ENCODE results near the gene CDKAL1.
"Not testable (repeated sequence)": the region's sequence is repeated elsewhere in the genome, so short reads cannot be mapped to it uniquely, and the experiment has no call there.

CDKAL1 gene

DNA sequence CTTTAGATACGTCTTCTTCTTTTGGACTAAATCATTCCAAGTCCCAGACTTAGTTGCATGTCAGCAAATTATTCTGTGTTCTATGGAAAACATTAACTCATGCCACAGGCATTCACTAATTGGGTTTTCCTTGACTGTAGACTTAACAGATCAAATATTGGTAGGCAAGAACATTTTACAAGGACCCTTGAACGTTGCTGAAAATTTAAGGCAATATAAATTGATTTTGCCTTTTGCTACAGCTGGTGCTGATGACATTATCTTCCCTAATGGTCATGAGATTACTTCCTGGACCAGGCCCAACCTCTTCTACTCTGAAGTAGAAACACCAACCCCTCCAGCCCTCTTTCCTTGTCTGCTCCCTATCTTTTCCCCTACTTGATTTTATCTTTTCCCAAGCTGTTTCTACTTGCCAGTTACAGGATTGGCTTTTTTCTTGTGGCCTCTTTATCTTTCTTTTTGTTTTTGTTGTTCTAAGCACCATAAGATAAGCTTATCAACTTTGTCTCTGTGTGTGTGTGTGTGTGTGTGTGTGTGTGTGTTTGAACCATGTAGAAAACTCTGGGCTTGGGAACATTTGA lies 545.3 kb downstream of the CDKAL1 start:
- no peak for DNase-seq (ENCODE audit: low spot score)

DNA sequence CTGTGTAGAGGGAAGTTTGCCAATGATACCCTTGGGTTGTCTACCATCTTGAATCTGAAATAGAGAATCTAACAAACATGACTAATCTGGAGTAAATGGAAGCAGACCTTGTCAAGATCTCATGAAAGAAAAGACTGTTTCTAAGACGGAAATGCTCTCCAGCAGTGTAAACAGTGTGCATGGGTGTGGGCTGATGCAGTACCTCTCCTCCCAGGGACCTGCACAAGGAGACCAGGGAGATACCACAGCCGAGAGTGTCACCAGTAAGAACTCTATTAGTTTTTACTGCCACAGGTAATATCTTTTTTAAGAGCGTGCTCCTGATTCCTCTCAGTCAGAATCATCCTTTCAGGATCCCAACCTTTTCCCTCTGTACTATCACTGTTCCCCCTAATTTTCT lies 546.0 kb downstream of the CDKAL1 start:
- DNase-seq (ENCODE audit: low spot score): no peak

DNA sequence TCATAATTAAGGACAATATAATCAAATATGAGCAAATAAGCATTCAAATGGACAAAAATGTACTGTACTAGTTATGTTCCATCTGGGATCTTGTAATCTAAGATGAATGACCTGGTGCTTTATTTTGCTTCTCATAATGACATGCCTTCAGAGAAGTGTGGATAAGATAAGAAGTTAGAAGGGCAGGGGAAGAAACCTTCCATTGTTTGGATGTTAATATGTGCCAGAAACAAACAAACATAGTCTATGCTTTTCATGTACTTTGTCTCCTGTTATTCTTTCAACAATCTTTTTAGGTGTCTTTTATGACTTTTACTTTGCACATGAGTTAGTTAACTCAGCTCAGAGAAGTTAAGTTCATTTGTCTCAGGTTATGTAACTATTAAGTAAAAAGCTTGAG lies 547.8 kb downstream of the CDKAL1 start:
- no peak for DNase-seq (ENCODE audit: low spot score)

DNA sequence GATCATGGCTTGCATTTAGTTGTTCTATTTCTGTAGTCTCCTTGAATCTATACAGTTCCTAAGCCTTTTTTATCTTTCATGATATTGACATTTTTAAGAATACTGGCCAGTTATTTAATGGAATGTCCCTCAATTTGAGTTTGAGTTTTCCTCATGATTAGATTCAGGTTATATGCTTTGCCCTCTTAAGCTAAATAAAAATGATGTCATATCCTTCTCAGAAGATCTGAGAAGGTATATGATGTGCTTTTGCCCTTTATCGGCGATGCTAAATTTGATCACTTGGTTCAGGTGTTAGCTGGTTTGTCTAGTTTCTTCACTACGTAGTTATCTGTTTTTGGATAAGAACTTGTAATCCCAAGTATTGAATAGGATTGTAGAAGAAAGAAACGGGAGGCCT lies 549.5 kb downstream of the CDKAL1 start:
- no peak for DNase-seq (ENCODE audit: low spot score)

DNA sequence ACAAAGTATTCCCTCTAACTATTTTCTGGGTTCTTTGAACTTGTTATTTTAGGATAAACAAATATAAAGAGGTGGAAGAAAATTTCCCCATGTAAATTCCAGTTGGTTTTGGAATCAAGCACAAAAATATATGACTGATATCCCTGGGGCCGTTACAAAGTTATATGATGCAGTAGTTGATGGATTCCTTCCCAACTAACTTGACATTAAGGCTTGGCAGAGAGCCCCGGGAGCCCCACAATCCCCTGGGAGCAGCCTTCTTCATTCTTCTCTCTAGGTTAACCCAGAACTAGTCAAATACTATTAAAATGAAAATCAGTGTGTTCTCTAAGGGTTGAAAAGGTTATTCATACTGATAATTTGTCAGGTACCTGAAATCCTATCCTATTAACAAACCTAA lies 550.4 kb downstream of the CDKAL1 start:
- DNase-seq (ENCODE audit: low spot score): no peak

DNA sequence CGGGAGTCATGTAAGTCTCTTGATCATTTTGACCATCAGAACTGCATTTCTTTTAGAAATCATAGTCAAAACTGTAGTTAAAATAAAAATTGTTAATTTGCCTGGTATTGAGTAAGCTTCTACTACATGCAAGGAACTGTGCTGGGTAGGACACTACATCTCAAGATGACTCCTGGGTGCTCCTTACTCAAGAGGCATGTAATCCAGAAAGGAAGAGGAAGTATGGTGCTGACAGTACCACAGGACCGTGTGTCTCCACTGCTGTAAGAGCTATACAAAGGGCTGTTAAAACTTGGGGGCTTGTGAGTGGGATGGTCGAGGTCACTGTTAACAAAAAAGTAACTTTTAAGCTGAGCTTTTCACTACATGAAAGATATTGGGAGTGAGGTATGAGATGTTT lies 551.0 kb downstream of the CDKAL1 start:
- no peak for DNase-seq (ENCODE audit: low spot score)

DNA sequence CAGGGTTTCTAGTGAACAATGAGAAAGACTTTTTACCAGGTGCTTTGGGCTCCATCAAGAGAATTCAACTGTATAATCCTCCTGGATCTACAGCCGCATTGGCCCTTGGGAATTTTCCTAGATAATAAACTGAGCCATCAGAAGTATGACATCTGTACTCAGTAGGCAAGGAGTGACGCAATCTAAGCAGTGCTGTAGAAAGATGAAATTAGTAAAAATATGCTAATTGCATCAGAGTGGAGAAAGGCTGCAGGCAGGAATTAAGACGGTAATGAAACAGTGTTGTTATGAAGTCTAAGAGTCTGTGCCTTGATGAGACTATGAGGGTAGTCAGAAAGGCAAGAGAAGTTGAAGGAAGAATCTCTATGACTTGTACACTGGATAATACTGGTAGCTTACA lies 551.4 kb downstream of the CDKAL1 start:
- DNase-seq (ENCODE audit: low spot score): no peak

DNA sequence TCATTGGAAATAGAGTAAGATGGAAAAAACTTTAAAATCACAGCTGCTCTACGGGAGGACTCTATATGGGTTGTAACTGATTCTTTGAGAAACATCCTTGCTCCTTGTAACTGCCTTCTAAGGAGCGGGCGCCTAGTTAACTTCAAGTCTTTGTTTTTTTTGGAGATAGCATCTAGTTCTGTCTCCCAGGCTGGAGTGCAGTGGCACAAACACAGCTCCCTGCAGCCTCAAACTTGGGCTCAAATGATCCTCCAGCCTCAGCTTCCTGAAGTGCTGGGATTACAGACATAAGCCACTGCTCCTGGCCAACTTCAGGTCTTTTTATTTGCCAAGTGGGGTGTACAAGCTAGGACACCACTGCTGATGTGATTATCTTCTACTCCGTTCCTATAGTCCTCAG lies 552.9 kb downstream of the CDKAL1 start:
- DNase-seq (ENCODE audit: low spot score): no peak

DNA sequence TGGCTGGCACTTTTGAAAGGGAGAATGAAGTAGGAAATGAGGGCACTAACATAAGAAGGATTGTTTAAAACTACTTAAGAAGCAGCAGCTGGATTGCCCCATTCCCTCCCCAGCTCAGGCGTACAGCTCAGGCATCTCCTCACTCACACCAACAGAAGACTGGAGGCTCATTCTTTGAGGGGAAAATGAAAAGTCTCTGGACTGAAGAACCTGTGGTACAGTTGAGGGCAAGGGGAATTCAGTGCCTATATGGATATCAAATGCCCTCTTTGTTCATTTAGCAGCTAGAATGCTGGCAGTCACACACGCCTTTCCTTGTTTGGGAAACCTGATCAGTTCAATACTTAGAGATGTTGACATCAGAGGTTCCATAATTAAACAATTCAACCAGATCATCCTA lies 557.2 kb downstream of the CDKAL1 start:
- no peak for DNase-seq (ENCODE audit: low spot score)

DNA sequence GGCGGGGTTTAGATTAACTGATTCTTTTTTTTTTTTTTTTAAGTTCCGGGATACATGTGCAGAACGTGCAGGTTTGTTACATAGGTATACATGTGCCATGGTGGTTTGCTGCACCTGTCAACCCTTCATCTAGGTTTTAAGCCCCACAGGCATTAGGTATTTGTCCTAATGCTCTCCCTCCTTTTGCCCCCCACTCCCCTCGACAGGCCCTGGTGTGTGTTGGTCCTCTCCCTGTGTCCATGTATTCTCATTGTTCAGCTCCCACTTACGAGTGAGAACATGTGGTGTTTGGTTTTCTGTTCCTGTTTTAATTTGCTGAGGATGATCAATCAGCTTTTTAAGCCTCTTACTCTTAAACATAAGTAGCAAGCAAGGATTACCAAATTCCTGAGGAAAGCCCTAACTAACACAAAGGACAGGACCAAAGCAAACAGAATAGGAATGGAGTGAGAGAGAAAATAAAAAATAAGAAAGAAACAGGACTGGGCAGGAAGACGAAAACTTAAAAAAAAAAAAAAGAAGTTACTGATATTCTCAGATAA lies 558.0 kb downstream of the CDKAL1 start:
- not testable (repeated sequence) for DNase-seq (ENCODE audit: low spot score)

DNA sequence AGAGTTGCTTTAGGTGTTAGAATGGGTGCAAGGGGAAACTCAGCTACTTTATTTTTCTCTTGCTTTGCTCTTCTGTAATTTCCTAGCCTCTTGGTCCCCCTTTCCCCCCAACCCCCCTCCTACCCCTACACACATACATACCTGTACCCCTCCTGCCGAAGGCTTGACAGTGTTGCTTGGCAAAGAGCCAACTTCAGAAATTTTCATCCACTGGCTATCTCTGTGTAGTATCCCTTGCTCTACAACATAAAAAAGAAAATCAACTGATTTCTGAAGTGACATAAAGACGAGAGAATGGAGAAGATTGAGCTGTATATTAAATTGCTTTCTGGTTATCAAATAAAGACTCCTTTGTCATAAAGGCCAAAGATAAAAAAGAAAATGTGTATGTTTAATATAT lies 561.2 kb downstream of the CDKAL1 start:
- DNase-seq (ENCODE audit: low spot score): no peak

DNA sequence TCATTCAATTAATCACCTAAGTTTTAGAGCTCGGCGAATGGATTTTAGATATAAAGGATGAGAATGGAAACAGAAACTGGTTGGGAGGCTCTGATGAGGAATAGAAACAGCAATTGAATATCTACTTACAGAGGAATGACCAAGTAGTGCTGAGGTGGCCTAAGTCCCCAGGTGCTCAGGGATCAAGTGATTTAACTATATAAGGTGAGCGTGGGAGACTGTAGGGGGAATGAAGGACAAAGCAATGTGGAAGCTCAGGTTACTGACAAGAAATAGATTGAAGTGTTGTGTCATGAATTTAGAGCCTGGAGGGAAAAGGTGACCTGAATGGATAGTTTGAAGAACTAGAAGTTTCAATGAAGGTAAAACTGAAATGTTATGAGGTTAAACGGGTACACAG lies 563.9 kb downstream of the CDKAL1 start:
- DNase-seq (ENCODE audit: low spot score): no peak

DNA sequence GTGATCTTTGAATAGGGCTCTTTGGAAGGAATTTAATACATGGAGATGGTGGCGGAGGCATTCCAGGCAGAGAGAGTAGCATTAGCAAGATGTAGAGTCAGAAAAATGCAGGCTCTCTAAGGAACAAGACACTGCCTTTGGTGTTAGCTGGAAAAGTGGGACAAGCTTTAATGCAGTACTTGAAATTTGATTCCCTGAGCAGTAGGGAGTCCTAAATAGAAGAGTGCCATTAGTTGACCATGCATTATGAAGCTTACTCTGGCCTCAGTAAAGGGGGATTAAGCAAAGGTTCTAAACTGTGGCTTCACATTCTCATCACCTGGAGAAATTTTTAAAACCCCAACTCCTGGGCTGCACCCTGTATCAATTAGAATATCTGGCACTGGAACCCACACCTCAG lies 564.5 kb downstream of the CDKAL1 start:
- DNase-seq (ENCODE audit: low spot score): no peak

DNA sequence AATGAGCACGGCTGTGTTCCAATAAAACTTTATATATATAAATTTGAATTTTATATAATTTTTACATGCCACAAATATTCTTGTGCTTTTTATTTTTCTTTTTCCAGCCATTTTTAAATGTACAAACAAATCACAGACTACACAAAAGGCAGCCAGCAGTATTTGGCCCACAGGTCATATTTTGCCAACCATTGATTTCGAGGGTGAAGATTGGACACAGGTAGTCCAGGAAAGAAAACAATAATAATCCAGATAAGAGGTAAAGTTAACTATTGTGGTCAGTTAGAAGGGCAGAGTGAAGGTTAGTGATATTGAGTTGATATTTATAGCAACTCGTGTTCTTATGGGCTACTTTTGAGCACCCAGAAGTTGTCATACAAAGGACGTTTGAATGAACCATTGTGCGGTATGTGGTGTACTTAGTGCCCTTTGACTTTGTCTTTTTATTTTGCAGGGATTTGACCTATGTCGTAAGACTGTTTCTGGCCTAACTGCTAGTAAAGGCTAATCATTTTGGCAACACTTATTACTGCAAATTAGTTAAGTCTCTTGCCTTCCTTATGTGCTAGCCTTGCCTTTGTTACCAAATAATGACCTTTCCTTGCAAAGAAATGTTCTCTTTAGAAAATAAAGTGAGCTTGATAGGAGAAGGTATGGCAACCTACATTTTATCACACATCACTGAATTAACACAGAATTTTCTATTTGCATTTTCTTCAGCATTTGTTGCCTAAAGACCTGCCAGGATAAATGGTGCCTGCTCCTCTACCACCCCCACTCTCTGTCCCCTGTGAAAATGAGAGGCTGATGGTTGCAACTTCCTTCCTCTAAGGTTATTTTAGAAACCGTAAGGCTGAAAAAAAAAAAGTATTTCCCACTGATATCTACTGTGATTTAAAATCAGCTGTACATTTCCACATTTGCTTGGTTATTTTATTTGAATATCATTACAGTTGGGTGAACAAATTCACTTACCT lies 565.4 kb downstream of the CDKAL1 start:
- no peak for DNase-seq (ENCODE audit: low spot score)

DNA sequence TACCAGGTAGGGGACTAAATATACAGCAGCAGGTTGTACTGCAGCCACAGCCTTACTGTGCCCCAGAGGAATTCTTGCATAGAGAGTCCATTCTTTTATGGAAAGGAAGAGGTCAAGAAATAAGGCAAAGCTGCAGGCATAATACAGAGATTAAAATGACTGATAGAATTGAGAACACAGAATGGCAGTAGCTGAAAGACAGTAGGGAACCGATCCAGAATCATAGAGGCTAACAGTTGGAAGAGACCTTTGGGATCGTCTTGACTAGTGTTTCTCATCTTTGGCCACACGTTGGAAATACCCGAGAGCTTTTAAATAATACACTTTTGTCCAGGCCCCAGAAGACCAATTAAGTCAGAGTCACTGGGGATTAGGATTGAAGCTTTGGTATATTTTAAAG lies 566.7 kb downstream of the CDKAL1 start:
- no peak for DNase-seq (ENCODE audit: low spot score)

DNA sequence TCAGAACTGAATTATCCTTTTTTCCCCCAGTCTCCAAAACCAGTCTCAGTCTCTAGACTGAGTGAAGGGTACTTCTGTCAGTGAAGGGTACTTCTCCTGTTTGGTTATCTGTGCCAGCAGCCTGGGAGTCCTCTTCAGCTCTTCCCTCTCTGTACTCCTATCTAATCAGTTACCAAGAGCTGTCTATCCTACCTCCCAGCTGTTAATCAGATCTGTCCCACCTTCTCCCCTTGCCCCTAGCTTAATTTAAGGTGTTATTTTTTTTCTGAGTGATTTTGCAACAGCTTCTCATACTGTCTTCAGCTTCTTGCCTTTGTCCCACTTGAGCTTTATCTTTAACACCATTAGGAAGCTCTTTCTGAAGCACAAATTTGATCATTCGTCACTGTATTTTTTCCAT lies 567.4 kb downstream of the CDKAL1 start:
- DNase-seq (ENCODE audit: low spot score): no peak

DNA sequence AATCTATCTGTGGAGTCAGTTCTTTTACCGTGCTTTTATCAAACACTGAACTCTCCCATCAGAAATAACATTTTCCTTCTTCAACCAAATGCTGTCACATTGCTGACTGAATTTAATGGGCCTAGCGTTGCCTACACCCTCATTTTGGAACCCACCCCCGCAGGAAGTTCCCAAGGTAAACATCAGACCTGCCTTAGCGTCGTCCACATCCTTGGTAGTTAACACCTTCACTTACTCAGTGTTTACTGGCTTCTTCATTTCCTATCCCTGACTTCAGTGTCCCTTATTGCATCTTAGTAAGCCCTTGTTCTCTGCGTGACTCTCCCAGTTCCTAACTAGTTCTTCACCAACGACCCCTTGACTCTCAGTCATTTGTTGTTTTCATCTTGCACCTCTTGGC lies 567.9 kb downstream of the CDKAL1 start:
- DNase-seq (ENCODE audit: low spot score): no peak

DNA sequence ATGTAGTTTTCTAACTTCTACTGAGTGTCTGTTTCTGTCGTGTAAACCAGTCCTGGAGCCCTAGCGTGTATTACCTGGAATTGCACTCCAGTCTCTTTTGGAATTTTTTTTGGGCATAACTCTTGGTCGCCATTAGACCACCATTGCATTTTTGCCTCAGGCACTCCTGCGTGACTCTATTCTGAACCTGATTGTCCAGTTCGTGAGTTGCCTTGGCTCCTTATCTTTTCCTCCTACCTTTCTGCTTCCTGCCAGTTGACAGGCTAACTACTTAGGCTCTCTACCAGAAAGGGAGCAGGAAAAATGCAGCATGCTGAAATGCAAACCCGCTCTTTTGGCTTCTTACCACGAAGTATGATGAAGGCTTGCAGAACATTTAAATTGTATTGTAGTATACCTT lies 568.4 kb downstream of the CDKAL1 start:
- no peak for DNase-seq (ENCODE audit: low spot score)

DNA sequence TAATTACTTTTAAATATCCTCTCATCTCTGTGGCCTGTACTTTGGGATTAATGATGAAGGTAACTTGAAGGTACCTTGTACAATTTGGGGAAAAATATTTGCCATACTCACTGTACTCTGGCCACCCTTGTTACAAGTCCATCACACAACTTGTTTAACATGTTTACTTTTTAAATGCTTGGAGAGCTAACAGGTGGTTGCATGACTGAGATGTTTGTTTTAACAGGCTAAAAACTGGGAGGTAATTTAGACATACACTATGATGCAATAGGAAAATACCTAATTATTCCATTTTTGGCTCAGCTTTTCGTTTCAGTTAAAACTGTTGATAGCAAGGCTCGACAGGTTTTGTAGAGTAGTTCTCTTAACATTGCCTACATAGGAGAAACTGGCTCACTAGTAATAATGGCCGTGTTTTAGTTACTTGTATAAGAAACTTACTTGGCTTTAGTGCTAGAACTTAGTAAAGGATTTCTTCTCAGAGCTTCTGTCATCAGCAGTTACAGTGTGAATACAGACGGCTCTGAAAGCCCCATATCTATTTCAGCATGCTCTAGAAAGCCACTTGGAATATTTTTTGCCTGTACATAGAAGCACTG lies 569.5 kb downstream of the CDKAL1 start:
- DNase-seq (ENCODE audit: low spot score): no peak

DNA sequence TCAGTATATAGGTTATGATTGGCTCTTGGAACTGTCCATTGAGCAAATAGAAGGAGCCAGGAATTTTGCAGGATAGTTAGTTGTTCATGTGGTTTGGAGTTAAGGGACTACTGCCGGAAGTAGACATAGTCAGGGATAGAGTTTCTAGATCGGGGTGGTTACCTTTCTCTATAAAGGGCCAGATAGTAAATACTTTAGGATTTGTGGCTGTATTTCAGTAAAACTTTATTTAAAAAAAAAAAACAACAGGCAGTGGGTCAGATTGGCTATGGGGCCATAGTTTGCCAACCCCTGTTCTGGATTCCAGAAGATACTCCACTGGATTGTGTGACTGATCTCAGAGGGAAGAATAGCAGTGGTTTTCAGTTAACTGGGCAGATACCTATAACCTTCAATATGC lies 570.0 kb downstream of the CDKAL1 start:
- DNase-seq (ENCODE audit: low spot score): no peak

DNA sequence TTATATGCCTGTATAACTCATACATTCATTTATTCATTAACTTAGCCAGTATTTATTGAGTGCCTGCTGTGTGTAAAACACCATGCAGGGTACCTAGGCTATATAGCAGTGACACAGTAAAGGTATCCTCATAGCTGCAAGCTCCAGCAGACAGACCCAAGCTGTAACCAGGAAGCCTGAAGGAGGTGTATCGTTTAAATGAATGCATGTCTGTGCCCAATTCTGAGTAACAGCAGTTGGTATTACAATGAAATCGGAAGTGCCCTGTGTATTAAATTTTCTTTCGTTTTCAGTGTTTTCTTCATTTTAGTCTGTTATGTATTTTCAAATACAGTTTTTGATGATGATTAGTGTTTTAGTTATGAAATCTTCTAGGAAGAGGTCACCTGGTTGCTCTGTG lies 573.5 kb downstream of the CDKAL1 start:
- DNase-seq (ENCODE audit: low spot score): no peak

DNA sequence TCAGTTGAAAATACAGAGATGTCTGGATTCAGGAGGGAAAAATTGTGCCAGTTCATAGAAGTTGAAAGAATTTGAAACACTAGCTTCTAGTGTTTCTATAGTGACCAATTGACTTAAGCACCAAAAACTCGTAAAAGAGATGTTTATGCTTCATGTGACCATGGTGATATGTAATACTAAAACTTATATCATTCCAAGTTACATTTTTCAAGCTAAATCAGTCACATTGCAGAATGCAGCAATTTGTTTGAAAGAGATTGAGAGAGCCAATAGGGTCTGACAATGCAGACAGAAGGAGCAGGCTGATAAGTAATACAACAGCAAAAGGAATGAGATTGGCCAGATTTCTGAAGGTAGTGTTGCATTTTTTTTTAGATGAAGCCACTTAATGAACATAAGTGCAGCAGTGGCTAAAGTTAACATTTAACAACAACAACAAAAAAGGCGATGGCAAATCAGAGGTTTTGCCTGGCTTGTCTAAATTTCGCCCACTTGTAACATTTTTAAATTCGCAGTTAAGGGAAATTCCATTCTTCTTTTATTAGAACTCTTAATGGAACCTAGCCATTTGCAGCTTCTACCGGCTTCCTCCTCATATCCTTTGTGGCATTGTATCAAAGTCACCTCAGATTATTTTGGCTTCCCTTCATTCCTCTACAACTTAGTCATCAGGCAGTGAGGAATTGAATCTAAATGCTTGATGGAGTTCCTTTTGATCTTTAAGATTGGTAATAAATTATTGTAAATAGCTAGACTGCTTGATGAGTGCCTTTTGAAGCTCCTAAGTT lies 575.3 kb downstream of the CDKAL1 start:
- no peak for DNase-seq (ENCODE audit: low spot score)

Data from hematopoietic multipotent progenitor cell treated with erythropoietin and hydrocortisone succinate and interleukin-3 and kit ligand, for 17 days (in vitro differentiated cells).